Osteoblast (primary cell): Measurements from ENCODE around the gene SMIM22. TPM values are rescaled to one million over a fixed set of nuclear protein-coding genes. Genes with fewer than 3 reads are reported as not detected.

Experiments
- DNase-seq: peaks from one replicate; pipeline ENCODE4 v3.0.0; 2011; ENCODE audit warnings: low spot score, mixed read lengths; ENCODE audit not compliant: insufficient read length; ENCODE audit errors: missing footprints
- H2AFZ ChIP-seq: 2 replicates; pipeline ENCODE4 v1.6.0; 2011; ENCODE audit warnings: mild to moderate bottlenecking, low read length
- H3K27ac ChIP-seq: 2 replicates; pipeline ENCODE4 v1.5.1; 2011; ENCODE audit warnings: mild to moderate bottlenecking, low read depth, low read length, moderate library complexity
- H3K27me3 ChIP-seq: 2 replicates; pipeline ENCODE4 v1.6.0; 2012; ENCODE audit warnings: mild to moderate bottlenecking, control low read depth, inconsistent platforms, low read length, moderate library complexity; ENCODE audit not compliant: insufficient read depth
- H3K36me3 ChIP-seq: 2 replicates; pipeline ENCODE4 v1.5.1; 2011; ENCODE audit warnings: mild to moderate bottlenecking, low read length, control low read depth, moderate library complexity; ENCODE audit not compliant: insufficient read depth
- H3K4me1 ChIP-seq: 2 replicates; pipeline ENCODE4 v1.5.1; 2011; ENCODE audit warnings: mild to moderate bottlenecking, low read length, control low read depth, moderate library complexity; ENCODE audit not compliant: insufficient read depth
- H3K4me2 ChIP-seq: 2 replicates; pipeline ENCODE4 v1.6.0; 2011; ENCODE audit warnings: mild to moderate bottlenecking, low read length; ENCODE audit not compliant: insufficient read depth
- H3K4me3 ChIP-seq: fragments of 200-600 bp; sonication (generic); 3 replicates; pipeline ENCODE4 v1.5.1; 2012; ENCODE audit warnings: mild to moderate bottlenecking, low read length, inconsistent platforms; ENCODE audit not compliant: insufficient read depth
- H3K79me2 ChIP-seq: 2 replicates; pipeline ENCODE4 v1.6.0; 2012; ENCODE audit warnings: mild to moderate bottlenecking, low read length, control low read depth, inconsistent platforms; ENCODE audit not compliant: insufficient read depth
- H3K9me3 ChIP-seq: 2 replicates; pipeline ENCODE4 v1.5.1; 2011; ENCODE audit warnings: low read depth, low read length, control low read depth
- H4K20me1 ChIP-seq: 2 replicates; pipeline ENCODE4 v1.6.0; 2012; ENCODE audit warnings: mild to moderate bottlenecking, low read length, control low read depth; ENCODE audit not compliant: insufficient read depth
- CTCF ChIP-seq: IDR thresholded peaks from 2 replicates; pipeline ENCODE4 v1.5.1; 2011; ENCODE audit warnings: mild to moderate bottlenecking, low read depth, low read length, moderate library complexity; ENCODE audit errors: extremely low read depth
- total RNA-seq: library from RNA; depleted of rRNA; stranded (reverse); fragments of >200 nt; gene quantifications from 2 replicates; pipeline ENCODE4 v1.2.3, GENCODE V29; 2012

The SMIM22 gene
- total RNA-seq, 1 donor = not detected

- Histone ChIP-seq H3K9me3 (no peaks in the 10 kb centered on the region), H3K27me3 (no peaks in the 10 kb centered on the region), H3K27ac (no peak overlapping the region), H3K4me1 (no peaks in the 10 kb centered on the region), H2AFZ (no peak overlapping the region), H3K4me3 (no peak overlapping the region), H3K36me3 (peaks cover 84% of the 10 kb centered on the region), H4K20me1 (peaks cover 18% of the 10 kb centered on the region), H3K79me2 (peaks cover 30% of the 10 kb centered on the region), H3K4me2 (no peak overlapping the region)
- TF ChIP-seq CTCF = no peak
- no peak for DNase-seq
Observed at GRCh38 chr16:4831616-4832015, 36.4 kb downstream of the SMIM22 start.

GRCh38 chr16:4832698-4833343 is 37.7 kb downstream of the SMIM22 start:
- Histone ChIP-seq H3K79me2 (peaks cover 33% of the 10 kb centered on the region), H2AFZ (no peak overlapping the region), H3K4me2 (no peak overlapping the region), H4K20me1 (peaks cover 14% of the 10 kb centered on the region), H3K36me3 (peaks cover 83% of the 10 kb centered on the region), H3K27ac (no peak overlapping the region), H3K27me3 (no peaks in the 10 kb centered on the region), H3K4me1 (no peaks in the 10 kb centered on the region), H3K4me3 (no peak overlapping the region), H3K9me3 (no peaks in the 10 kb centered on the region)
- no peak for DNase-seq
- no peak for TF ChIP-seq CTCF

- TF ChIP-seq CTCF = no peak
- Histone ChIP-seq H3K4me3 (no peak overlapping the region), H2AFZ (no peak overlapping the region), H3K9me3 (no peaks in the 10 kb centered on the region), H4K20me1 (peaks cover 12% of the 10 kb centered on the region), H3K27me3 (no peaks in the 10 kb centered on the region), H3K79me2 (peaks cover 33% of the 10 kb centered on the region), H3K4me1 (no peaks in the 10 kb centered on the region), H3K4me2 (no peak overlapping the region), H3K27ac (no peak overlapping the region), H3K36me3 (peaks cover 83% of the 10 kb centered on the region)
- no peak for DNase-seq
Observed at GRCh38 chr16:4833584-4833983, 38.4 kb downstream of the SMIM22 start.

GRCh38 chr16:4836727-4837126 is 41.6 kb downstream of the SMIM22 start:
- H3K4me1 ChIP-seq = no peaks in the 10 kb centered on the region

More at GRCh38 chr16:4836727-4837126, 41.6 kb downstream of the SMIM22 start:
- DNase-seq = no peak
- peaks cover 23% of the 10 kb centered on the region for H4K20me1 ChIP-seq
- H3K9me3 ChIP-seq = no peaks in the 10 kb centered on the region
- H3K27ac ChIP-seq = no peak overlapping the region
- H3K79me2 ChIP-seq = peaks cover 46% of the 10 kb centered on the region
- H3K36me3 ChIP-seq = peaks cover 82% of the 10 kb centered on the region
- no peak for TF ChIP-seq CTCF
- H2AFZ ChIP-seq = no peak overlapping the region
- H3K4me3 ChIP-seq = no peak overlapping the region
- no peak overlapping the region for H3K4me2 ChIP-seq
- no peaks in the 10 kb centered on the region for H3K27me3 ChIP-seq
